Measurements from ENCODE around the gene PLD1. TPM values are rescaled to one million over a fixed set of nuclear protein-coding genes. Genes with fewer than 3 reads are reported as not detected.

The PLD1 gene
- total and polyA plus RNA-seq, 4 donors: 3.1 to 31.1 (median 12.2) TPM

- no peaks in the 10 kb centered on the region for H3K27me3 ChIP-seq (ENCODE audit: control insufficient read depth in 3 of 3, insufficient read depth in 3 of 3, low read length in 2 of 3)
- no peak overlapping the region for H3K4me3 ChIP-seq
- peaks cover 0 to 17% (median 2%) of the 10 kb centered on the region in 5 donors for H3K4me1 ChIP-seq (ENCODE audit: control insufficient read depth in 5 of 5, insufficient read depth in 5 of 5, low read length in 5 of 5)
- no peaks in the 10 kb centered on the region for H3K9me3 ChIP-seq (ENCODE audit: control insufficient read depth in 4 of 4, insufficient read depth in 3 of 4, low read length in 3 of 4)
- no peak overlapping the region for H3K9ac ChIP-seq (ENCODE audit: insufficient read depth in 1 of 2, low read length in 2 of 2)
- DNase-seq (no peak), ATAC-seq (ENCODE audit: insufficient read depth, low FRiP score) (no peak)
- no peak overlapping the region for H3K27ac ChIP-seq (ENCODE audit: low read depth in 1 of 2, low read length in 1 of 2)
- WGBS, 2 donors: 85 to 98% methylated on average over 4 of the region's 4 CpGs
- no peaks in the 10 kb centered on the region for H3K36me3 ChIP-seq (ENCODE audit: control insufficient read depth in 4 of 4, insufficient read depth in 4 of 4, low read length in 4 of 4)
- no peak for TF ChIP-seq CTCF (IDR thresholded peaks at IDR 0.05; ENCODE audit: control extremely low read depth, extremely low read depth)
These were observed 12.3 kb upstream of the PLD1 start for GRCh38 chr3:171822431-171823106.

GRCh38 chr3:171821778-171822358, 11.6 kb upstream of the PLD1 start:
- Histone ChIP-seq H3K9ac (ENCODE audit: insufficient read depth in 1 of 2, low read length in 2 of 2) (no peak overlapping the region), H3K27ac (ENCODE audit: low read depth in 1 of 2, low read length in 1 of 2) (no peak overlapping the region), H3K4me1 (ENCODE audit: control insufficient read depth in 5 of 5, insufficient read depth in 5 of 5, low read length in 5 of 5) (peaks cover 0 to 17% (median 2%) of the 10 kb centered on the region in 5 donors), H3K36me3 (ENCODE audit: control insufficient read depth in 4 of 4, insufficient read depth in 4 of 4, low read length in 4 of 4) (no peaks in the 10 kb centered on the region), H3K4me3 (no peak overlapping the region), H3K27me3 (ENCODE audit: control insufficient read depth in 3 of 3, insufficient read depth in 3 of 3, low read length in 2 of 3) (no peaks in the 10 kb centered on the region), H3K9me3 (ENCODE audit: control insufficient read depth in 4 of 4, insufficient read depth in 3 of 4, low read length in 3 of 4) (no peaks in the 10 kb centered on the region)
- WGBS, 2 donors: 45 to 47% methylated on average over 2 of the region's 2 CpGs
- TF ChIP-seq CTCF (IDR thresholded peaks at IDR 0.05; ENCODE audit: control extremely low read depth, extremely low read depth): no peak
- ATAC-seq (ENCODE audit: insufficient read depth, low FRiP score) (no peak), DNase-seq (no peak)

- WGBS, 2 donors: 79 to 93% methylated on average over 3 of the region's 3 CpGs
These were observed 10.8 kb upstream of the PLD1 start for GRCh38 chr3:171821044-171821443.

More at GRCh38 chr3:171821044-171821443, 10.8 kb upstream of the PLD1 start:
- DNase-seq: no peak
- Histone ChIP-seq H3K4me1 (ENCODE audit: control insufficient read depth in 5 of 5, insufficient read depth in 5 of 5, low read length in 5 of 5) (peaks cover 0 to 17% (median 2%) of the 10 kb centered on the region in 5 donors), H3K27ac (ENCODE audit: low read depth in 1 of 2, low read length in 1 of 2) (no peak overlapping the region), H3K27me3 (ENCODE audit: control insufficient read depth in 3 of 3, insufficient read depth in 3 of 3, low read length in 2 of 3) (no peaks in the 10 kb centered on the region), H3K4me3 (no peak overlapping the region), H3K36me3 (ENCODE audit: control insufficient read depth in 4 of 4, insufficient read depth in 4 of 4, low read length in 4 of 4) (no peaks in the 10 kb centered on the region), H3K9ac (ENCODE audit: insufficient read depth in 1 of 2, low read length in 2 of 2) (no peak overlapping the region), H3K9me3 (ENCODE audit: control insufficient read depth in 4 of 4, insufficient read depth in 3 of 4, low read length in 3 of 4) (no peaks in the 10 kb centered on the region)
- no peak for ATAC-seq (ENCODE audit: insufficient read depth, low FRiP score)
- no peak for TF ChIP-seq CTCF (IDR thresholded peaks at IDR 0.05; ENCODE audit: control extremely low read depth, extremely low read depth)
